ENCODE data around the gene SLC6A7.
A peak's percentile ranks its signal among the peaks of the same experiment; 100 is the strongest.
"Not testable (repeated sequence)": the region's sequence is repeated elsewhere in the genome, so short reads cannot be mapped to it uniquely, and the experiment has no call there.

Gene SLC6A7

GRCh38 chr5:150247726-150248125, 57.9 kb downstream of the SLC6A7 start:
- ATAC-seq (replicated peaks) = no peak
- H3K4me3 Mint-ChIP-seq = no peak overlapping the region
- peaks cover 11 to 30% of the 10 kb centered on the region in 2 donors for H3K27me3 Mint-ChIP-seq
- H3K27ac Mint-ChIP-seq = no peak overlapping the region
- H3K4me1 Mint-ChIP-seq = no peaks in the 10 kb centered on the region
- DNase-seq = no peak
- H3K9me3 Mint-ChIP-seq = no peaks in the 10 kb centered on the region
- no peaks in the 10 kb centered on the region for H3K36me3 Mint-ChIP-seq

- H3K27me3 Mint-ChIP-seq = peaks cover 11 to 30% of the 10 kb centered on the region in 2 donors
- not testable (repeated sequence) for H3K9me3 Mint-ChIP-seq; ATAC-seq (replicated peaks); H3K4me1 Mint-ChIP-seq; H3K36me3 Mint-ChIP-seq; H3K27ac Mint-ChIP-seq; DNase-seq; H3K4me3 Mint-ChIP-seq
Observed at GRCh38 chr5:150248493-150248892, 58.6 kb downstream of the SLC6A7 start.

GRCh38 chr5:150248946-150249345, 59.1 kb downstream of the SLC6A7 start:
- Mint-ChIP-seq H3K4me3 (no peak overlapping the region), H3K4me1 (no peaks in the 10 kb centered on the region), H3K27ac (no peak overlapping the region), H3K9me3 (no peaks in the 10 kb centered on the region), H3K27me3 (peaks cover 11 to 30% of the 10 kb centered on the region in 2 donors), H3K36me3 (no peaks in the 10 kb centered on the region)
- ATAC-seq (replicated peaks) (no peak), DNase-seq (no peak)

GRCh38 chr5:150249744-150250143, 59.9 kb downstream of the SLC6A7 start:
- Mint-ChIP-seq H3K9me3 (no peaks in the 10 kb centered on the region), H3K4me3 (no peak overlapping the region), H3K27ac (no peak overlapping the region), H3K4me1 (no peaks in the 10 kb centered on the region), H3K36me3 (no peaks in the 10 kb centered on the region), H3K27me3 (peaks cover 11 to 23% of the 10 kb centered on the region in 2 donors)
- DNase-seq = no peak
- ATAC-seq (replicated peaks) = no peak

GRCh38 chr5:150251504-150251903, 61.6 kb downstream of the SLC6A7 start:
- Mint-ChIP-seq H3K36me3 (no peaks in the 10 kb centered on the region), H3K4me1 (no peaks in the 10 kb centered on the region), H3K9me3 (no peaks in the 10 kb centered on the region), H3K4me3 (no peak overlapping the region), H3K27me3 (peaks cover 6 to 13% of the 10 kb centered on the region in 2 donors), H3K27ac (peak overlapping the region; percentile 22)
- DNase-seq = no peak
- no peak for ATAC-seq (replicated peaks)

- Mint-ChIP-seq H3K36me3 (no peaks in the 10 kb centered on the region), H3K4me1 (no peaks in the 10 kb centered on the region), H3K4me3 (no peak overlapping the region), H3K9me3 (no peaks in the 10 kb centered on the region), H3K27ac (no peak overlapping the region), H3K27me3 (peaks cover 6 to 13% of the 10 kb centered on the region in 2 donors)
- DNase-seq (no peak), ATAC-seq (replicated peaks) (no peak)
Observed at GRCh38 chr5:150252489-150252888, 62.6 kb downstream of the SLC6A7 start.

GRCh38 chr5:150253416-150254208, 63.8 kb downstream of the SLC6A7 start:
- H3K9me3 Mint-ChIP-seq = no peaks in the 10 kb centered on the region
- ATAC-seq (replicated peaks) (no peak), DNase-seq (no peak)
- H3K27me3 Mint-ChIP-seq = peaks cover 6 to 13% of the 10 kb centered on the region in 2 donors
- H3K27ac Mint-ChIP-seq = no peak overlapping the region
- no peaks in the 10 kb centered on the region for H3K4me1 Mint-ChIP-seq
- H3K4me3 Mint-ChIP-seq = no peak overlapping the region
- H3K36me3 Mint-ChIP-seq = no peaks in the 10 kb centered on the region

GRCh38 chr5:150254363-150254762, 64.5 kb downstream of the SLC6A7 start:
- Mint-ChIP-seq H3K27me3 (peaks cover 6 to 8% of the 10 kb centered on the region in 2 donors), H3K27ac (no peak overlapping the region), H3K4me1 (no peaks in the 10 kb centered on the region), H3K4me3 (no peak overlapping the region), H3K9me3 (no peaks in the 10 kb centered on the region), H3K36me3 (no peaks in the 10 kb centered on the region)
- DNase-seq = no peak
- no peak for ATAC-seq (replicated peaks)

- peaks cover 4% of the 10 kb centered on the region in 2 donors for H3K27me3 Mint-ChIP-seq
- no peaks in the 10 kb centered on the region for H3K36me3 Mint-ChIP-seq
- no peaks in the 10 kb centered on the region for H3K4me1 Mint-ChIP-seq
- no peak for ATAC-seq (replicated peaks)
- no peaks in the 10 kb centered on the region for H3K9me3 Mint-ChIP-seq
- no peak overlapping the region for H3K27ac Mint-ChIP-seq
- H3K4me3 Mint-ChIP-seq = no peak overlapping the region
- no peak for DNase-seq
Observed at GRCh38 chr5:150254774-150255173, 64.9 kb downstream of the SLC6A7 start.

GRCh38 chr5:150255659-150256409, 66.0 kb downstream of the SLC6A7 start:
- no peak for ATAC-seq (replicated peaks)
- no peak for DNase-seq
- Mint-ChIP-seq H3K4me3 (no peak overlapping the region), H3K27me3 (no peaks in the 10 kb centered on the region), H3K36me3 (no peaks in the 10 kb centered on the region), H3K27ac (no peak overlapping the region), H3K4me1 (no peaks in the 10 kb centered on the region), H3K9me3 (no peaks in the 10 kb centered on the region)

- H3K4me3 Mint-ChIP-seq = no peak overlapping the region
- no peak overlapping the region for H3K27ac Mint-ChIP-seq
- H3K27me3 Mint-ChIP-seq = no peaks in the 10 kb centered on the region
- no peaks in the 10 kb centered on the region for H3K4me1 Mint-ChIP-seq
- H3K9me3 Mint-ChIP-seq = no peaks in the 10 kb centered on the region
- DNase-seq (no peak), ATAC-seq (replicated peaks) (no peak)
- no peaks in the 10 kb centered on the region for H3K36me3 Mint-ChIP-seq
Observed at GRCh38 chr5:150256410-150257064, 66.7 kb downstream of the SLC6A7 start.

- Mint-ChIP-seq H3K4me1 (no peaks in the 10 kb centered on the region), H3K27me3 (no peaks in the 10 kb centered on the region), H3K36me3 (no peaks in the 10 kb centered on the region), H3K9me3 (no peaks in the 10 kb centered on the region), H3K4me3 (no peak overlapping the region), H3K27ac (no peak overlapping the region)
- ATAC-seq (replicated peaks) = no peak
- no peak for DNase-seq
Observed at GRCh38 chr5:150257424-150257823, 67.6 kb downstream of the SLC6A7 start.

- ATAC-seq (replicated peaks) (peak; percentile 78 to 84), DNase-seq (no peak)
- no peak overlapping the region for H3K27ac Mint-ChIP-seq
- H3K27me3 Mint-ChIP-seq = no peaks in the 10 kb centered on the region
- H3K4me3 Mint-ChIP-seq = no peak overlapping the region
- no peaks in the 10 kb centered on the region for H3K9me3 Mint-ChIP-seq
- H3K36me3 Mint-ChIP-seq = no peaks in the 10 kb centered on the region
- H3K4me1 Mint-ChIP-seq = no peaks in the 10 kb centered on the region
Observed at GRCh38 chr5:150258130-150258529, 68.3 kb downstream of the SLC6A7 start.
